Nephron (organoid): Measurements from ENCODE around the gene SLC22A24.

Experiments
- H3K27ac Mint-ChIP-seq, 3 experiments: 2 replicates each; pipeline ENCODE4 v1.8.0; 2020; ENCODE audit warnings: mixed read lengths in 3 of 3, mild to moderate bottlenecking in 2 of 3, moderate library complexity in 1 of 3
- H3K27me3 Mint-ChIP-seq: 2 replicates; pipeline ENCODE4 v1.8.0; 2021; ENCODE audit warnings: low read depth, mild to moderate bottlenecking, moderate library complexity, mixed read lengths
- H3K36me3 Mint-ChIP-seq: 2 replicates; pipeline ENCODE4 v1.8.0; 2020; ENCODE audit warnings: low read depth, mixed read lengths
- H3K4me1 Mint-ChIP-seq: 2 replicates; pipeline ENCODE4 v1.8.0; 2020; ENCODE audit warnings: mixed read lengths
- H3K4me3 Mint-ChIP-seq, 3 experiments: 2 replicates each; pipeline ENCODE4 v1.8.0; 2020; ENCODE audit warnings: mild to moderate bottlenecking in 3 of 3, mixed read lengths in 3 of 3, moderate library complexity in 2 of 3
- H3K9me3 Mint-ChIP-seq: 2 replicates; pipeline ENCODE4 v1.8.0; 2020; ENCODE audit warnings: mixed read lengths
- CTCF ChIP-seq, 3 experiments: fragments of 200-600 bp; sonication (generic); IDR thresholded peaks; one replicate each; pipeline ENCODE4 v1.5.0; 2021; ENCODE audit warnings: antibody characterized with exemption in 3 of 3; ENCODE audit not compliant: unreplicated experiment in 3 of 3

The SLC22A24 gene, protein sequence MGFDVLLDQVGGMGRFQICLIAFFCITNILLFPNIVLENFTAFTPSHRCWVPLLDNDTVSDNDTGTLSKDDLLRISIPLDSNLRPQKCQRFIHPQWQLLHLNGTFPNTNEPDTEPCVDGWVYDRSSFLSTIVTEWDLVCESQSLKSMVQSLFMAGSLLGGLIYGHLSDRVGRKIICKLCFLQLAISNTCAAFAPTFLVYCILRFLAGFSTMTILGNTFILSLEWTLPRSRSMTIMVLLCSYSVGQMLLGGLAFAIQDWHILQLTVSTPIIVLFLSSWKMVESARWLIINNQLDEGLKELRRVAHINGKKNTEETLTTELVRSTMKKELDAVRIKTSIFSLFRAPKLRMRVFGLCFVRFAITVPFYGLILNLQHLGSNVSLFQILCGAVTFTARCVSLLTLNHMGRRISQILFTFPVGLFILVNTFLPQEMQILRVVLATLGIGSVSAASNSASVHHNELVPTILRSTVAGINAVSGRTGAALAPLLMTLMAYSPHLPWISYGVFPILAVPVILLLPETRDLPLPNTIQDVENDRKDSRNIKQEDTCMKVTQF

DNA sequence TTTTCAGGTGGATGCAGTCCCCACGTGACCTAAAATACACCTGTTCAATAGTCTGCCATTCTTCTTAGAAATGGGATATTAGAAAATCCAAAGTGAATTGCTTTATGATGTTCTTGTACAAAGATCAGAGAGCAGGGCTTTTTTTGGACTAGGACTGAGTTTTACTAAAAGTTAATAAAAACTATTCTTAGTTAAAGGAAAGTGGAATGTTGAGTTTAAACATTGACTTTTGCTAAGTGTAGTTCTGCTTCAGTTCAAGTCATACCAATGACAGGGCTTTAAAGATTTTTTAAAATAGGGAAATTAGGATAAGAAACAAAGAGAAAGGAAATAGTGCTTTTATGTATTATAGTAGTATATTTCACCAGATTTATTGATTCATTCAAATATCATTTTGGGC, at the start of gene SLC22A24:
Gene SLC22A24, minus strand, starts transcription at position 101 of the 400 bp plus-strand sequence. CDS start 442 bp downstream, outside the sequence.
- H3K4me3 Mint-ChIP-seq: no peak within 1 kb of the TSS
- peak within 1 kb of the TSS; percentile 74 to 91 (median 84) for H3K27ac Mint-ChIP-seq
- TF ChIP-seq CTCF (IDR thresholded peaks at IDR 0.05; ENCODE audit: unreplicated experiment in 3 of 3): no peak
- no peaks in the 10 kb centered on the region for H3K9me3 Mint-ChIP-seq
- no peaks in the 10 kb centered on the region for H3K36me3 Mint-ChIP-seq
- peaks cover 5% of the 10 kb centered on the region for H3K27me3 Mint-ChIP-seq
- no peaks in the 10 kb centered on the region for H3K4me1 Mint-ChIP-seq

DNA sequence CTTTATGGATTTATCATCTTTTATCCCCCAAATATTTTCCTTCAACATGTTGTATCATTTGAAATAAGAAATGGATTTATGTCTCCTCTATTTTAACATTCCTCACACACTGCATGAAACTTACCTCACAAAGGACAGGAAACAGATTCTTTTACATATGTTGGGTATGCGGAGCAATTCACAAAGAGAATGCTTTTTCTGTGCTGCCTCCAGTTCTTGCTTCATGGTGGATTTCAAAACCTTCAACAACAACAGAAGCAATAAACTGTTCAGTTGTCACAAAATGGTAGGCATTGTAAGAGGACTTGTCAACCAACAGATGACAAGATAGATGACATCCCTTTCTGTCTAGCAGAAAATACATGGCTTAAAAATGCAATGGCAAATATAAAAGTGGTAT, 36.5 kb upstream of the SLC22A24 start:
- H3K27me3 Mint-ChIP-seq: peaks cover 6% of the 10 kb centered on the region
- H3K4me3 Mint-ChIP-seq: no peak overlapping the region
- no peak for TF ChIP-seq CTCF (IDR thresholded peaks at IDR 0.05; ENCODE audit: unreplicated experiment in 3 of 3)
- no peaks in the 10 kb centered on the region for H3K36me3 Mint-ChIP-seq
- H3K4me1 Mint-ChIP-seq: no peaks in the 10 kb centered on the region
- peaks cover 2% of the 10 kb centered on the region for H3K9me3 Mint-ChIP-seq
- no peak overlapping the region for H3K27ac Mint-ChIP-seq

DNA sequence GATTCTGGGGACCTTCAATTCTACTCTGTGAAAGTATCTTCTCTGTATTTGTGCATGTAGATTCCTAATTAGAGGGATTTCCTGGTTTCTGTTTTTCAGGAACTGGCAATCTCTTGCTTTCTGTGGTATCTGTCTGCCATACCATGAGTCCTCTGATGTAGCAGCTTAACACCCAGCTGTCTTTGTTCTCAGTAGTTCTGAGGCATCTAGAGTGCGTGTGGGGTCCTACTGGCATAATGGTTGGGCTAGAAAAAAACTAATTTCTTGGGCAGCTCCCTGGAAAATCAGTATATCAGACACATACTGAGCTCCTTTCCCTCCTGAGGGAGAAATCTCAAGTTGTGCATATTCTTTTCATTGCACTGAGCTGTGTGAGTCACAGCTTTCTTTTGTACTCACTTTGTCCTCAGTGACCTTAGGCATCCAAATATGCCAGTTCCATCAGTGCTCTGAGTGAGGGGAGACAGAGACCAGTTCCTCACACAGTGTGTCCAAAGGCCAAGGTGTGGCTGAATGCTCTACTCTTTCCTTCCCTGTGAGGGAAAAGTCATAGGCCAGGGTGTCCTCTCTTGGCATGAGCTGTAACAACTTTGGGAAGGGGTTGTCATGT, 35.5 kb upstream of the SLC22A24 start:
- peaks cover 5% of the 10 kb centered on the region for H3K9me3 Mint-ChIP-seq
- TF ChIP-seq CTCF (IDR thresholded peaks at IDR 0.05; ENCODE audit: unreplicated experiment in 3 of 3): no peak
- peaks cover 6% of the 10 kb centered on the region for H3K27me3 Mint-ChIP-seq
- H3K4me3 Mint-ChIP-seq: no peak overlapping the region
- H3K27ac Mint-ChIP-seq: no peak overlapping the region
- no peaks in the 10 kb centered on the region for H3K36me3 Mint-ChIP-seq
- H3K4me1 Mint-ChIP-seq: no peaks in the 10 kb centered on the region

GRCh38 chr11:63177872-63178271, 33.9 kb upstream of the SLC22A24 start:
- no peak overlapping the region for H3K27ac Mint-ChIP-seq
- H3K36me3 Mint-ChIP-seq: no peaks in the 10 kb centered on the region
- H3K4me3 Mint-ChIP-seq: no peak overlapping the region
- no peaks in the 10 kb centered on the region for H3K4me1 Mint-ChIP-seq
- TF ChIP-seq CTCF (IDR thresholded peaks at IDR 0.05; ENCODE audit: unreplicated experiment in 3 of 3): no peak
- peaks cover 6% of the 10 kb centered on the region for H3K27me3 Mint-ChIP-seq
- H3K9me3 Mint-ChIP-seq: peaks cover 6% of the 10 kb centered on the region

- no peaks in the 10 kb centered on the region for H3K9me3 Mint-ChIP-seq
- TF ChIP-seq CTCF (IDR thresholded peaks at IDR 0.05; ENCODE audit: unreplicated experiment in 3 of 3): no peak
- H3K4me1 Mint-ChIP-seq: no peaks in the 10 kb centered on the region
- H3K36me3 Mint-ChIP-seq: no peaks in the 10 kb centered on the region
- H3K27ac Mint-ChIP-seq: no peak overlapping the region
- no peak overlapping the region for H3K4me3 Mint-ChIP-seq
- peaks cover 20% of the 10 kb centered on the region for H3K27me3 Mint-ChIP-seq
These were observed 21.8 kb upstream of the SLC22A24 start for GRCh38 chr11:63165706-63166310.
